Stomach (tissue), 9 donors: ENCODE measurements around the gene HSPA12A. TPM values are rescaled to one million over a fixed set of nuclear protein-coding genes. Genes with fewer than 3 reads are reported as not detected.

Source experiments
- DNase-seq, 2 donors: peaks; one replicate each; pipeline versions ENCODE4 v3.0.0 to v3.0.0-alpha.2; 2013 to 2019
- H3K27ac ChIP-seq, 5 donors: fragments of 200-600 bp in 4 of 5; sonication (generic) in 4 of 5; one replicate each; pipeline ENCODE4 v1.5.1; 2013 to 2019; ENCODE audit warnings: mild to moderate bottlenecking in 1 of 5, moderate library complexity in 1 of 5
- H3K27me3 ChIP-seq, 3 donors: fragments of 200-600 bp; sonication (generic); one replicate each; pipeline ENCODE4 v1.5.1; 2017 to 2019; ENCODE audit warnings: mixed run types in 1 of 3
- H3K36me3 ChIP-seq, 4 donors: fragments of 200-600 bp; sonication (generic); 1 replicate in 3 of 4; 2 replicates in 1 of 4; pipeline ENCODE4 v1.5.1; 2016 to 2019
- H3K4me1 ChIP-seq, 4 donors: fragments of 200-600 bp; sonication (generic); one replicate each; pipeline ENCODE4 v1.5.1; 2016 to 2019
- H3K4me3 ChIP-seq, 4 donors: fragments of 200-600 bp; sonication (generic) in 3 of 4; one replicate each; pipeline ENCODE4 v1.5.1; 2016 to 2019; ENCODE audit warnings: mild to moderate bottlenecking in 1 of 4
- H3K9me3 ChIP-seq, 4 donors: fragments of 200-600 bp; sonication (generic); one replicate each; pipeline ENCODE4 v1.5.1; 2016 to 2019
- EP300 ChIP-seq: sonication (generic); formaldehyde crosslinking; IDR thresholded peaks from one replicate; pipeline ENCODE4 v1.6.1; 2017; ENCODE audit warnings: antibody characterized with exemption
- POLR2A ChIP-seq, 4 donors: fragments of 450-650 bp; IDR thresholded peaks; one replicate each; pipeline ENCODE4 v1.6.1; 2016; ENCODE audit warnings: antibody characterized with exemption in 4 of 4, control low read depth in 2 of 4, mild to moderate bottlenecking in 1 of 4, moderate library complexity in 1 of 4
- POLR2AphosphoS5 ChIP-seq, 3 donors: sonication (generic); formaldehyde crosslinking; IDR thresholded peaks; one replicate each; pipeline ENCODE4 v1.6.1; 2016; ENCODE audit warnings: antibody characterized with exemption in 3 of 3
- WGBS, 5 donors: extraction: QIAGEN DNeasy Blood & Tissue Kit in 3 of 5; methylation state at CpG; one replicate each; pipeline versions ENCODE4 v1.1.5 to v1.1.7; 2013 to 2018; 5-methylcytosine and 5-hydroxymethylcytosine counted together
- intact Hi-C: fragments of 100-400 bp; cut with DNase I; formaldehyde crosslinking; loops from one replicate; pipeline ENCODE4 v1.15.1; 2023; ENCODE audit warnings: low total_unique reads
- polyA plus RNA-seq, 3 donors: library from polyadenylated mRNA; stranded (reverse); fragments of 200-250 nt; gene quantifications; one replicate each; pipeline ENCODE4 v1.2.3, GENCODE V29; 2013
- total RNA-seq, 5 donors: library from RNA; depleted of rRNA; stranded (reverse); fragments of >200 nt; gene quantifications; one replicate each; pipeline versions ENCODE4 v1.1.0 to v1.2.3, GENCODE V29; 2014 to 2016
- TF ChIP-seq, protein P1 (sequence below), 7 experiments: fragments of 450-650 bp in 4 of 7; fragments of 200-600 bp in 3 of 7; sonication (generic) in 3 of 7; IDR thresholded peaks; one replicate each; pipeline ENCODE4 v1.5.1; 2016 to 2019; ENCODE audit warnings: antibody characterized with exemption in 7 of 7, control low read depth in 2 of 7, mild to moderate bottlenecking in 1 of 7
- donor health status: healthy with polysubstance abuse.
- donor health status: Bipolar disorder and iron deficiency.
- donor health status: healthy.

The HSPA12A gene
- total and polyA plus RNA-seq, 8 donors = 2.0 to 25.5 (median 4.1) TPM

DNA sequence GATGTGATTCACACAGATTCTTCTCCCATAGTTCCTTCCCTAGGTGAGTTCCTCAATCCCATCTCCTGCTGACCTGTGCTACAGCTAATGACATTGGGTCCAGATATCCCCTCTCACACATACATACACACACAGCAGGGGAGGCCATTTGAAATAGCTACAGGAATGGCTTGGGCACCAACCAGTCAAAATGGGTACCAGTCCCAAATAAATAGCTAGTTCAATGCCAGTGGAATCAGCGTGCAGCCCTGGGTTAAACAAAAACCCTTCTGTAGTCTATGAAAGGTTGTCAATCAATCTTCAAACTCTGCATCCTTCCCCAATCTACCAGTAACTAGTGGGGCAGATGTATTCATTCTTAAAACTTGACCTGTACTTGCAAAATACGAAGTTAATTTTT lies 112.3 kb downstream of the HSPA12A start:
- TF ChIP-seq POLR2AphosphoS5 (IDR thresholded peaks at IDR 0.05) = no peak
- TF ChIP-seq, protein P1, sequence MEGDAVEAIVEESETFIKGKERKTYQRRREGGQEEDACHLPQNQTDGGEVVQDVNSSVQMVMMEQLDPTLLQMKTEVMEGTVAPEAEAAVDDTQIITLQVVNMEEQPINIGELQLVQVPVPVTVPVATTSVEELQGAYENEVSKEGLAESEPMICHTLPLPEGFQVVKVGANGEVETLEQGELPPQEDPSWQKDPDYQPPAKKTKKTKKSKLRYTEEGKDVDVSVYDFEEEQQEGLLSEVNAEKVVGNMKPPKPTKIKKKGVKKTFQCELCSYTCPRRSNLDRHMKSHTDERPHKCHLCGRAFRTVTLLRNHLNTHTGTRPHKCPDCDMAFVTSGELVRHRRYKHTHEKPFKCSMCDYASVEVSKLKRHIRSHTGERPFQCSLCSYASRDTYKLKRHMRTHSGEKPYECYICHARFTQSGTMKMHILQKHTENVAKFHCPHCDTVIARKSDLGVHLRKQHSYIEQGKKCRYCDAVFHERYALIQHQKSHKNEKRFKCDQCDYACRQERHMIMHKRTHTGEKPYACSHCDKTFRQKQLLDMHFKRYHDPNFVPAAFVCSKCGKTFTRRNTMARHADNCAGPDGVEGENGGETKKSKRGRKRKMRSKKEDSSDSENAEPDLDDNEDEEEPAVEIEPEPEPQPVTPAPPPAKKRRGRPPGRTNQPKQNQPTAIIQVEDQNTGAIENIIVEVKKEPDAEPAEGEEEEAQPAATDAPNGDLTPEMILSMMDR (IDR thresholded peaks at IDR 0.05) = no peak
- TF ChIP-seq POLR2A (IDR thresholded peaks at IDR 0.05) = no peak
- TF ChIP-seq EP300 = no peak
- Histone ChIP-seq H3K9me3 (no peaks in the 10 kb centered on the region), H3K36me3 (no peaks in the 10 kb centered on the region), H3K4me3 (no peak overlapping the region), H3K27ac (no peak overlapping the region), H3K27me3 (peaks cover 0 to 36% (median 21%) of the 10 kb centered on the region in 3 donors), H3K4me1 (peaks cover 0 to 9% (median 9%) of the 10 kb centered on the region in 4 donors)
- intact Hi-C loops = no loop called here
- 79 to 87% (median 82%) methylated on average over 2 of the region's 2 CpGs for WGBS, 5 donors
- no peak for DNase-seq

DNA sequence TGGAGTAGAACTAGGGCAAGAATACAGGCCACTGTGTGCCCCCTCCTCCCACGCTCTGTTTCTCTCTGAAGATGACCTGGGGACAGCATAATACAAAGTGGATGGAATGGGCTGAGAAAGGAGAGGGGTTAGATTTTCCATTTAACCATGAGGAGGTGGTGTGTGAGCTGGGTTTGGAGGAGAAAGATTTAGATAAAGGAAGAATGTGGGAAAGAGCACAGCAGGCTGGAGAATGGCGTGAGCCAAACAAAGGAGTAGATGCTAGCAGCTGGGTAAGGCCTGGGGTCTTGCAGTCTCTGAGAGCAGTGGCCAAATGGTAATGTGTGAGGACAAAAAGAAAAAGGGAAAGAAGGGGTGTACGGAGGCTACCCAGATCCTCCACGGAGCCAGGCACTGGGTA lies 113.0 kb downstream of the HSPA12A start:
- Histone ChIP-seq H3K27me3 (peaks cover 0 to 43% (median 21%) of the 10 kb centered on the region in 3 donors), H3K27ac (no peak overlapping the region), H3K36me3 (no peaks in the 10 kb centered on the region), H3K4me1 (peaks cover 0 to 9% (median 9%) of the 10 kb centered on the region in 4 donors), H3K4me3 (no peak overlapping the region), H3K9me3 (no peaks in the 10 kb centered on the region)
- 79 to 83% (median 80%) methylated on average over 4 of the region's 4 CpGs for WGBS, 5 donors
- intact Hi-C loops = no loop called here
- no peak for DNase-seq
- TF ChIP-seq POLR2AphosphoS5 (IDR thresholded peaks at IDR 0.05) (no peak), POLR2A (IDR thresholded peaks at IDR 0.05) (no peak), EP300 (no peak)
- TF ChIP-seq, protein P1 (IDR thresholded peaks at IDR 0.05) = no peak

DNA sequence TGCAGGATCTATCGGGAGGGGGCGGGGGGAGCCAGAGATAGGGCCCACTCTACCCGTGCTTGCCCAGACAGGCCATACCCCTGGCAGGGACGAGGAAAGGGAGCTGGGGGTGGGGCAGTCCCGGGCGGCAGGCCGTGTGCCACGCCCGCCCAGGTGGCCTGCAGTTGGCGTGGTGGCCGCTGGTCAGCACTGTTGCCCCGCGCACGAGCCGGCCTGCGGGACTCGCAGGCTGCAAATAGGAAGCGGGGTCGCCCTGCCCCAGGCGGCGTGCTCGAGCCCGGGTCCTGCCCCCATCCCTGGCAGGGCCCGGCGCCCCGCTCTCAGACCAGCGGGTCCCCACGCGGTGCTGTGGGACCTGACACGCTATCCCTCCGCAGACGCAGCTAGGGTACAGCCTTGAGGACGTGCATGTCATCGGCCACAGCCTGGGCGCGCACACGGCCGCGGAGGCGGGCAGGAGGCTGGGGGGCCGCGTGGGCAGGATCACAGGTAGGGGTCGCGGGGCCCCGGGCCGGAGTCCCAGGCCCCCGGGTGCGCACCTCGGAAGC lies 114.9 kb downstream of the HSPA12A start:
- Histone ChIP-seq H3K36me3 (no peaks in the 10 kb centered on the region), H3K4me1 (peaks cover 0 to 9% (median 9%) of the 10 kb centered on the region in 4 donors), H3K9me3 (no peaks in the 10 kb centered on the region), H3K27me3 (peaks cover 0 to 57% (median 21%) of the 10 kb centered on the region in 3 donors), H3K27ac (no peak overlapping the region), H3K4me3 (peak overlapping the region; percentile 11 to 38 (median 32))
- intact Hi-C loops = no loop called here
- TF ChIP-seq POLR2AphosphoS5 (IDR thresholded peaks at IDR 0.05) = no peak
- TF ChIP-seq POLR2A (IDR thresholded peaks at IDR 0.05) = no peak
- TF ChIP-seq EP300 = no peak
- TF ChIP-seq, protein P1 (IDR thresholded peaks at IDR 0.05) = peak in 5 of 7 experiments; percentile 31 to 59 (median 55)
- DNase-seq = peak; percentile 62 to 82
- WGBS, 5 donors = 2 to 13% (median 6%) methylated on average over 20 to 49 of the region's 49 CpGs

DNA sequence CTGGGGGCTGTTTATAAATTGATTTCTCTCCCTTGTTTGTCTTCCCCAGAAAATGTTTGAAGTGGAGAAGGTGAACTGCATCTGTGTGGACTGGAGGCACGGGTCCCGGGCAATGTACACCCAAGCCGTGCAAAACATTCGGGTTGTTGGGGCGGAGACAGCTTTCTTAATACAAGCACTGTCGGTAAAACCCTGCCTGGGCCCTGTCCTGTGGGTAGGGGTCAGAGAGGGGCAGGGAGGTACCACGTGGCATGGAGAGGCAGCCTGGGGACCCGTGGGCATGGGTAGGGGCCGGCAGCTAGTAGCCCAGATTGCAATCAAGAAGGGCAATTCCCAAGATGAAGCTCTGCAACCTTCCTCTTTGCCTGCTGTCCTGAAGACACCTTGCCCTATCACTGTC lies 115.6 kb downstream of the HSPA12A start:
- 36 to 70% (median 55%) methylated on average over 9 of the region's 9 CpGs for WGBS, 5 donors
- TF ChIP-seq POLR2AphosphoS5 (IDR thresholded peaks at IDR 0.05) (no peak), EP300 (no peak)
- peaks cover 0 to 63% (median 21%) of the 10 kb centered on the region in 3 donors for H3K27me3 ChIP-seq
- no peaks in the 10 kb centered on the region for H3K36me3 ChIP-seq
- no peak overlapping the region for H3K4me3 ChIP-seq
- DNase-seq = no peak
- no peaks in the 10 kb centered on the region for H3K9me3 ChIP-seq
- H3K4me1 ChIP-seq = peaks cover 0 to 9% (median 9%) of the 10 kb centered on the region in 4 donors
- no peak overlapping the region for H3K27ac ChIP-seq
- intact Hi-C loops = no loop called here

DNA sequence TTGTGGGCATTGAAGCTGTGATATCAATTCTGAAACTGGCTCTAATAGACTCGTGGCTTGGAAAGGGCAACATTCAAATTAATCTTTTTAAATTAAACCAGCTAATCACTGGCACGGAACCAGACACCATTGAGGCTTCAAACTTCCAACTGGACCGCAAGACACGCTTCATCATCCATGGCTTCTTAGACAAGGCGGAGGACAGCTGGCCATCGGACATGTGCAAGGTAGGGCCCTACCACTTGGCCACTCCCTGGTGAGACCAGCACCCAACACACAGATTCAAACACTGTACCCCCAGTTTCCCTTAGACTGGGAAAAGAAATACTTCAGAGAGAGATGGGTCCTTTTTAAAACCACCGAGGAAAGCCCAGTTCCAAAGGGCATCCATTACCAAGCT lies 116.5 kb downstream of the HSPA12A start:
- Histone ChIP-seq H3K27ac (no peak overlapping the region), H3K4me3 (no peak overlapping the region), H3K9me3 (no peaks in the 10 kb centered on the region), H3K4me1 (peaks cover 0 to 14% (median 11%) of the 10 kb centered on the region in 4 donors), H3K36me3 (no peaks in the 10 kb centered on the region), H3K27me3 (peaks cover 0 to 64% (median 21%) of the 10 kb centered on the region in 3 donors)
- DNase-seq = no peak
- intact Hi-C loops = no loop called here
- no peak for TF ChIP-seq EP300
- 84 to 90% (median 85%) methylated on average over 7 of the region's 7 CpGs for WGBS, 5 donors
